Uterus (tissue), 4 donors: ENCODE measurements around the gene ANKRD44. TPM values are rescaled to one million over a fixed set of nuclear protein-coding genes. Genes with fewer than 3 reads are reported as not detected.

ENCODE experiments used
- DNase-seq, 2 donors: peaks; one replicate each; pipeline ENCODE4 v3.0.0-alpha.2; 2019 to 2020
- H3K27ac ChIP-seq, 2 donors: fragments of 200-600 bp; sonication (generic); 1 replicate in 1 of 2; 2 replicates in 1 of 2; pipeline ENCODE4 v1.5.1; 2016 to 2018
- H3K27me3 ChIP-seq, 2 donors: fragments of 200-600 bp; sonication (generic); one replicate each; pipeline ENCODE4 v1.5.1; 2018 to 2019; ENCODE audit warnings: control low read depth in 1 of 2
- H3K36me3 ChIP-seq, 2 donors: fragments of 200-600 bp; sonication (generic); one replicate each; pipeline ENCODE4 v1.5.1; 2019; ENCODE audit warnings: control low read depth in 1 of 2
- H3K4me1 ChIP-seq, 2 donors: fragments of 200-600 bp; sonication (generic); one replicate each; pipeline ENCODE4 v1.5.1; 2018 to 2019; ENCODE audit warnings: control low read depth in 1 of 2
- H3K4me3 ChIP-seq, 2 donors: fragments of 200-600 bp; sonication (generic); 1 replicate in 1 of 2; 2 replicates in 1 of 2; pipeline ENCODE4 v1.5.1; 2018 to 2019; ENCODE audit warnings: mild to moderate bottlenecking in 1 of 2
- H3K9me3 ChIP-seq, 2 donors: fragments of 200-600 bp; sonication (generic); one replicate each; pipeline ENCODE4 v1.5.1; 2019; ENCODE audit warnings: control low read depth in 1 of 2
- POLR2A ChIP-seq, 2 donors: fragments of 450-650 bp; IDR thresholded peaks; one replicate each; pipeline ENCODE4 v1.6.1; 2016; ENCODE audit warnings: antibody characterized with exemption in 2 of 2, mild to moderate bottlenecking in 1 of 2, moderate library complexity in 1 of 2
- intact Hi-C: fragments of 100-400 bp; cut with DNase I; formaldehyde crosslinking; loops from one replicate; pipeline ENCODE4 v1.15.1; 2023; ENCODE audit warnings: low total_unique reads
- total RNA-seq, 4 donors: library from RNA; depleted of rRNA in 3 of 4; stranded (reverse); fragments of >200 nt in 3 of 4; gene quantifications; one replicate each; pipeline versions ENCODE4 v1.1.0 to v1.2.4, GENCODE V29; 2014 to 2023
- TF ChIP-seq, protein P1 (sequence below), 4 experiments: fragments of 200-600 bp in 2 of 4; fragments of 450-650 bp in 2 of 4; sonication (generic) in 2 of 4; IDR thresholded peaks; one replicate each; pipeline ENCODE4 v1.5.1; 2016 to 2019; ENCODE audit warnings: antibody characterized with exemption in 4 of 4, mild to moderate bottlenecking in 2 of 4, moderate library complexity in 1 of 4
- donor health status: DM: yes; HTN: yes; CAD: no.

ANKRD44 gene
- total RNA-seq, 4 donors from 2014 or later: 14.4 to 71.5 (median 23.2) TPM

- TF ChIP-seq POLR2A (IDR thresholded peaks at IDR 0.05): no peak
- TF ChIP-seq, protein P1, sequence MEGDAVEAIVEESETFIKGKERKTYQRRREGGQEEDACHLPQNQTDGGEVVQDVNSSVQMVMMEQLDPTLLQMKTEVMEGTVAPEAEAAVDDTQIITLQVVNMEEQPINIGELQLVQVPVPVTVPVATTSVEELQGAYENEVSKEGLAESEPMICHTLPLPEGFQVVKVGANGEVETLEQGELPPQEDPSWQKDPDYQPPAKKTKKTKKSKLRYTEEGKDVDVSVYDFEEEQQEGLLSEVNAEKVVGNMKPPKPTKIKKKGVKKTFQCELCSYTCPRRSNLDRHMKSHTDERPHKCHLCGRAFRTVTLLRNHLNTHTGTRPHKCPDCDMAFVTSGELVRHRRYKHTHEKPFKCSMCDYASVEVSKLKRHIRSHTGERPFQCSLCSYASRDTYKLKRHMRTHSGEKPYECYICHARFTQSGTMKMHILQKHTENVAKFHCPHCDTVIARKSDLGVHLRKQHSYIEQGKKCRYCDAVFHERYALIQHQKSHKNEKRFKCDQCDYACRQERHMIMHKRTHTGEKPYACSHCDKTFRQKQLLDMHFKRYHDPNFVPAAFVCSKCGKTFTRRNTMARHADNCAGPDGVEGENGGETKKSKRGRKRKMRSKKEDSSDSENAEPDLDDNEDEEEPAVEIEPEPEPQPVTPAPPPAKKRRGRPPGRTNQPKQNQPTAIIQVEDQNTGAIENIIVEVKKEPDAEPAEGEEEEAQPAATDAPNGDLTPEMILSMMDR (IDR thresholded peaks at IDR 0.05): no peak
- no peak overlapping the region for H3K27ac ChIP-seq
- no peaks in the 10 kb centered on the region for H3K27me3 ChIP-seq
- H3K36me3 ChIP-seq: no peaks in the 10 kb centered on the region
- no peak overlapping the region for H3K4me3 ChIP-seq
- intact Hi-C loops: loop anchor here (5.0 kb wide), 1 partner anchor 58 kb away; the partner anchor contains the start of gene PGAP1
- no peaks in the 10 kb centered on the region for H3K4me1 ChIP-seq
- H3K9me3 ChIP-seq: no peaks in the 10 kb centered on the region
- no peak for DNase-seq
Measured at GRCh38 chr2:196984903-196985302, 325.7 kb downstream of the ANKRD44 start.

- TF ChIP-seq POLR2A (IDR thresholded peaks at IDR 0.05): no peak
- TF ChIP-seq, protein P1 (IDR thresholded peaks at IDR 0.05): no peak
- Histone ChIP-seq H3K9me3 (no peaks in the 10 kb centered on the region), H3K4me1 (no peaks in the 10 kb centered on the region), H3K27ac (no peak overlapping the region), H3K4me3 (no peak overlapping the region), H3K36me3 (no peaks in the 10 kb centered on the region), H3K27me3 (no peaks in the 10 kb centered on the region)
- intact Hi-C loops: no loop called here
- no peak for DNase-seq
Measured at GRCh38 chr2:196983934-196984333, 326.6 kb downstream of the ANKRD44 start.

DNA sequence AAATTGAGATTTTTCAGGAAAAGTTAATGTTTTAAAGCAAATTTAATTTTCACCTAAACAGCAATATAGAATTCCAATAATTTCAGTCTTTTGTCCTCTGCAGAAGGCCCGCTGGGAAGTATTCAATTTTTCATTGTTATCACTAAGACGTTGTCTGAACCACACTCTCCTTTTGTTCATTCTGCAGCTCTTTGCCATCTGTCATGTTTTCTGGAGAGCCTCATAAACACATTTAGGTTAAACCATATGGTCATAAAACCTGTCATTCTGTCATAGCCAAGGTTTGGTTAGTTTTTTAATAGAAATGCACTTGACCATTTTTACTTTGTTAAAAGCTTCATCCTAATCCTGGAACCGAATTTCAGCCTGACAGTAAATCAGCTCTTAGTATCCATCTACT lies 330.1 kb downstream of the ANKRD44 start:
- Histone ChIP-seq H3K27me3 (no peaks in the 10 kb centered on the region), H3K27ac (no peak overlapping the region), H3K4me1 (no peaks in the 10 kb centered on the region), H3K4me3 (no peak overlapping the region), H3K9me3 (no peaks in the 10 kb centered on the region), H3K36me3 (no peaks in the 10 kb centered on the region)
- no peak for DNase-seq
- no peak for TF ChIP-seq POLR2A (IDR thresholded peaks at IDR 0.05)
- TF ChIP-seq, protein P1 (IDR thresholded peaks at IDR 0.05): no peak
- intact Hi-C loops: no loop called here

- H3K4me3 ChIP-seq: no peak overlapping the region
Measured at GRCh38 chr2:196980001-196980400, 330.6 kb downstream of the ANKRD44 start.

DNA sequence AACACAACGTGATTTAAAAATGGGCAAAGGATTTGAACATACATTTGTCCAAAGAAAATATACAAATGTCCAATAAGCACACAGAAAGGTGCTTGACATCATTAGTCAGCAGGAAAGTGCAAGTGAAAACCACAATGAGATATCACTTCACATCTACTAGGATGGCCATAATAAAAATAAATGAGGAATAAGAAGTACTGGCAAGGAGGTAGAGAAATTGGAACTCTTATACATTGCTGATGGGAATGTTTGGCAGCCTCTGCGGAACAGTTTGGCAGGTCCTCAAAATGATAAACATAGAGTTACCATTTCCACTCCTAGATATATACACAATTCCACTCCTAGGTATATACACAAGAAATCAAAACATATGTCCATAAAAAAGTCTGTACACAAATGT lies 333.1 kb downstream of the ANKRD44 start:
- H3K36me3 ChIP-seq: no peaks in the 10 kb centered on the region
- DNase-seq: no peak
- no peaks in the 10 kb centered on the region for H3K27me3 ChIP-seq
- intact Hi-C loops: no loop called here
- no peaks in the 10 kb centered on the region for H3K9me3 ChIP-seq
- H3K4me3 ChIP-seq: no peak overlapping the region
- no peak overlapping the region for H3K27ac ChIP-seq
- TF ChIP-seq POLR2A (IDR thresholded peaks at IDR 0.05): no peak
- TF ChIP-seq, protein P1 (IDR thresholded peaks at IDR 0.05): no peak
- no peaks in the 10 kb centered on the region for H3K4me1 ChIP-seq

More at GRCh38 chr2:196980001-196980400, 330.6 kb downstream of the ANKRD44 start:
- no peak for TF ChIP-seq POLR2A (IDR thresholded peaks at IDR 0.05)
- TF ChIP-seq, protein P1 (IDR thresholded peaks at IDR 0.05): no peak
- no peak overlapping the region for H3K27ac ChIP-seq
- no peaks in the 10 kb centered on the region for H3K27me3 ChIP-seq
- no peaks in the 10 kb centered on the region for H3K4me1 ChIP-seq
- H3K9me3 ChIP-seq: no peaks in the 10 kb centered on the region
- no peak for DNase-seq
- H3K36me3 ChIP-seq: no peaks in the 10 kb centered on the region
- intact Hi-C loops: no loop called here
